Measurements from ENCODE around the gene RNF41.

- TF ChIP-seq POLR2AphosphoS5 (IDR thresholded peaks at IDR 0.05) = no peak
- TF ChIP-seq, protein P1, sequence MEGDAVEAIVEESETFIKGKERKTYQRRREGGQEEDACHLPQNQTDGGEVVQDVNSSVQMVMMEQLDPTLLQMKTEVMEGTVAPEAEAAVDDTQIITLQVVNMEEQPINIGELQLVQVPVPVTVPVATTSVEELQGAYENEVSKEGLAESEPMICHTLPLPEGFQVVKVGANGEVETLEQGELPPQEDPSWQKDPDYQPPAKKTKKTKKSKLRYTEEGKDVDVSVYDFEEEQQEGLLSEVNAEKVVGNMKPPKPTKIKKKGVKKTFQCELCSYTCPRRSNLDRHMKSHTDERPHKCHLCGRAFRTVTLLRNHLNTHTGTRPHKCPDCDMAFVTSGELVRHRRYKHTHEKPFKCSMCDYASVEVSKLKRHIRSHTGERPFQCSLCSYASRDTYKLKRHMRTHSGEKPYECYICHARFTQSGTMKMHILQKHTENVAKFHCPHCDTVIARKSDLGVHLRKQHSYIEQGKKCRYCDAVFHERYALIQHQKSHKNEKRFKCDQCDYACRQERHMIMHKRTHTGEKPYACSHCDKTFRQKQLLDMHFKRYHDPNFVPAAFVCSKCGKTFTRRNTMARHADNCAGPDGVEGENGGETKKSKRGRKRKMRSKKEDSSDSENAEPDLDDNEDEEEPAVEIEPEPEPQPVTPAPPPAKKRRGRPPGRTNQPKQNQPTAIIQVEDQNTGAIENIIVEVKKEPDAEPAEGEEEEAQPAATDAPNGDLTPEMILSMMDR (IDR thresholded peaks at IDR 0.05) = no peak
- no peak for TF ChIP-seq EP300 (IDR thresholded peaks at IDR 0.05; ENCODE audit: low read depth)
These were observed 22.0 kb upstream of the RNF41 start for GRCh38 chr12:56243731-56244181.
